HCT116 (cell line): Measurements from ENCODE around the gene USP47. TPM values are rescaled to one million over a fixed set of nuclear protein-coding genes. Genes with fewer than 3 reads are reported as not detected.

ENCODE experiments used
- ATAC-seq: fragments of 200-7000 bp; cut with Tn5 transposase; 2 replicates; pipeline ENCODE4 v1.9.1; 2020; ENCODE audit warnings: mild to moderate bottlenecking, moderate library complexity
- BruUV-seq: library from RNA; stranded (reverse); fragments of 400-500 nt; replicated peaks from 2 replicates; lab custom pipeline; 2021; lab: Mats Ljungman, UMichigan
- CTCF ChIA-PET: fragments of 300-600 bp; sonication (Branson Sonifier 250); formaldehyde crosslinking; loops from one replicate; lab custom pipeline; 2021; ENCODE audit warnings: antibody characterized with exemption; lab: Charles Lee
- POLR2A ChIA-PET: fragments of 300-600, 350-600 bp; sonication (Branson Sonifier 250); formaldehyde crosslinking; loops from one replicate; lab custom pipeline; 2021; ENCODE audit warnings: antibody characterized with exemption; lab: Charles Lee
- RAD21 ChIA-PET, 2 experiments: fragments of 300-600 bp; sonication (Branson Sonifier 250); formaldehyde crosslinking; loops; one replicate each; lab custom pipeline; 2023; ENCODE audit warnings: low total read pairs in 2 of 2; ENCODE audit not compliant: uncharacterized antibody in 2 of 2, unreplicated experiment in 2 of 2, low non-redundant PET in 1 of 2; lab: Charles Lee
- DNase-seq: peaks from one replicate; pipeline ENCODE4 v3.0.0-alpha.2; 2010; ENCODE audit warnings: low read depth, low spot score
- H2AFZ ChIP-seq: fragments of 200-600 bp; shearing (Covaris generic), sonication (generic); 2 replicates; pipeline ENCODE4 v1.6.1; 2017; ENCODE audit warnings: low read depth, mixed run types, mixed read lengths, antibody characterized with exemption, low read length; ENCODE audit not compliant: poor library complexity, severe bottlenecking
- H3K27ac ChIP-seq: 2 replicates; pipeline ENCODE4 v1.5.1; 2012; ENCODE audit warnings: low read depth, low read length
- H3K27me3 ChIP-seq: fragments of 200-600 bp; sonication (generic); 2 replicates; pipeline ENCODE4 v1.6.1; 2016; ENCODE audit warnings: mixed run types, low read length, mixed read lengths; ENCODE audit not compliant: insufficient read depth
- H3K36me3 ChIP-seq, 2 experiments: fragments of 200-500 bp in 1 of 2; fragments of 200-600 bp in 1 of 2; sonication (Bioruptor generic) in 1 of 2; sonication (generic) in 1 of 2; 2 replicates each; pipeline versions ENCODE4 v1.5.1 to v1.6.1; 2014 to 2016; ENCODE audit warnings: low read length in 2 of 2, inconsistent platforms in 1 of 2, mixed read lengths in 1 of 2, mixed run types in 1 of 2; ENCODE audit not compliant: insufficient read depth in 2 of 2, control insufficient read depth in 1 of 2
- H3K4me1 ChIP-seq, 2 experiments: fragments of 200-600 bp in 1 of 2; sonication (generic) in 1 of 2; 2 replicates each; pipeline versions ENCODE4 v1.5.1 to v1.6.1; 2012 to 2017; ENCODE audit warnings: low read length in 2 of 2, inconsistent platforms in 1 of 2, mild to moderate bottlenecking in 1 of 2, mixed read lengths in 1 of 2, mixed run types in 1 of 2, moderate library complexity in 1 of 2; ENCODE audit not compliant: insufficient read depth in 2 of 2, control insufficient read depth in 1 of 2
- H3K4me2 ChIP-seq: fragments of 200-600 bp; sonication (generic); 2 replicates; pipeline ENCODE4 v1.6.1; 2017; ENCODE audit warnings: mixed run types, low read length, mixed read lengths
- H3K4me3 ChIP-seq, 2 experiments: fragments of 200-600 bp in 1 of 2; sonication (generic) in 1 of 2; replicated peaks in 1 of 2; 2 replicates each; pipeline ENCODE4 v1.5.1; 2011 to 2016; ENCODE audit warnings: low read length in 2 of 2, control low read depth in 1 of 2, low read depth in 1 of 2, mild to moderate bottlenecking in 1 of 2, mixed read lengths in 1 of 2, mixed run types in 1 of 2
- H3K79me2 ChIP-seq: fragments of 200-600 bp; sonication (generic); 2 replicates; pipeline ENCODE4 v1.6.1; 2017; ENCODE audit warnings: mild to moderate bottlenecking, mixed run types, low read length, moderate library complexity, mixed read lengths; ENCODE audit not compliant: insufficient read depth
- H3K9ac ChIP-seq: fragments of 200-600 bp; sonication (generic); 2 replicates; pipeline ENCODE4 v1.6.1; 2016; ENCODE audit warnings: low read length, mixed read lengths
- H3K9me2 ChIP-seq: fragments of 200-600 bp; sonication (generic), shearing (Covaris generic); 2 replicates; pipeline ENCODE4 v1.6.1; 2017; ENCODE audit warnings: mixed run types, mild to moderate bottlenecking, moderate library complexity; ENCODE audit not compliant: insufficient read depth
- H3K9me3 ChIP-seq, 2 experiments: fragments of 200-500 bp in 1 of 2; fragments of 200-600 bp in 1 of 2; sonication (Bioruptor generic) in 1 of 2; sonication (generic) in 1 of 2; 2 replicates each; pipeline ENCODE4 v1.6.1; 2014 to 2017; ENCODE audit warnings: low read length in 2 of 2, mixed read lengths in 2 of 2, inconsistent platforms in 1 of 2, low read depth in 1 of 2, mild to moderate bottlenecking in 1 of 2, mixed run types in 1 of 2, moderate library complexity in 1 of 2; ENCODE audit not compliant: control insufficient read depth in 1 of 2, insufficient read depth in 1 of 2
- H4K20me1 ChIP-seq: fragments of 200-600 bp; sonication (generic), shearing (Covaris generic); 2 replicates; pipeline ENCODE4 v1.6.1; 2017; ENCODE audit warnings: mixed run types, mild to moderate bottlenecking, moderate library complexity; ENCODE audit not compliant: insufficient read depth
- CBX3 ChIP-seq: IDR thresholded peaks from 2 replicates; pipeline ENCODE4 v1.6.1; 2012; ENCODE audit warnings: low read depth
- CTCF ChIP-seq, 3 experiments: fragments of 200-600 bp in 1 of 3; sonication (generic) in 1 of 3; IDR thresholded peaks in 2 of 3; conservative IDR thresholded peaks in 1 of 3; 2 replicates each; pipeline ENCODE4 v1.5.1; 2012 to 2017; ENCODE audit warnings: low read depth in 2 of 3, low read length in 2 of 3, antibody characterized with exemption in 1 of 3, borderline replicate concordance in 1 of 3, control low read depth in 1 of 3, mild to moderate bottlenecking in 1 of 3, mixed read lengths in 1 of 3, mixed run types in 1 of 3, moderate library complexity in 1 of 3; ENCODE audit not compliant: insufficient read depth in 1 of 3
- ELF1 ChIP-seq: IDR thresholded peaks from 2 replicates; pipeline ENCODE4 v1.6.1; 2012; ENCODE audit warnings: low read depth, borderline replicate concordance
- EZH2phosphoT487 ChIP-seq: fragments of 200-600 bp; IDR thresholded peaks from 2 replicates; pipeline ENCODE4 v1.6.1; 2018; ENCODE audit warnings: antibody characterized with exemption, borderline replicate concordance
- MAX ChIP-seq: IDR thresholded peaks from 2 replicates; pipeline ENCODE4 v1.6.1; 2012
- POLR2AphosphoS5 ChIP-seq: IDR thresholded peaks from 2 replicates; pipeline ENCODE4 v1.6.1; 2011; ENCODE audit warnings: mild to moderate bottlenecking, low read depth, low read length, moderate library complexity
- SIN3A ChIP-seq: IDR thresholded peaks from 2 replicates; pipeline ENCODE4 v1.6.1; 2012; ENCODE audit warnings: low read depth
- SP1 ChIP-seq: IDR thresholded peaks from 2 replicates; pipeline ENCODE4 v1.6.1; 2012; ENCODE audit warnings: low read depth
- SRF ChIP-seq: IDR thresholded peaks from 2 replicates; pipeline ENCODE4 v1.6.1; 2012; ENCODE audit warnings: low read depth
- TCF7L2 ChIP-seq: IDR thresholded peaks from 2 replicates; pipeline ENCODE4 v1.7.0; 2011; ENCODE audit warnings: borderline replicate concordance, inconsistent platforms; ENCODE audit not compliant: insufficient read depth, insufficient read length; ENCODE audit errors: extremely low read depth
- ZBTB33 ChIP-seq: IDR thresholded peaks from 2 replicates; pipeline ENCODE4 v1.6.1; 2011; ENCODE audit warnings: mild to moderate bottlenecking, low read length, moderate library complexity; ENCODE audit not compliant: insufficient replicate concordance; ENCODE audit errors: extremely low read depth
- ZFX ChIP-seq: fragments of 450-650 bp; IDR thresholded peaks from 2 replicates; pipeline ENCODE4 v1.6.1; 2017
- ZNF274 ChIP-seq: fragments of 200-500 bp; sonication (Bioruptor generic); IDR thresholded peaks from 2 replicates; pipeline ENCODE4 v1.6.1; 2014; ENCODE audit warnings: mild to moderate bottlenecking, low read depth, low read length, inconsistent platforms
- intact Hi-C: fragments of 100-400 bp; cut with micrococcal nuclease; formaldehyde crosslinking; loops from 2 replicates; pipeline ENCODE4 v1.10.0; 2022
- total RNA-seq: library from RNA; stranded (reverse); gene quantifications from one replicate; pipeline ENCODE4 v1.2.1, GENCODE V29; 2021; ENCODE audit not compliant: unreplicated experiment

Gene USP47
- total RNA-seq, 1 experiment from 2014 or later = 18.9 TPM

- no peaks in the 10 kb centered on the region for H3K36me3 ChIP-seq
- TF ChIP-seq EZH2phosphoT487 (no peak), POLR2AphosphoS5 (no peak), ZBTB33 (no peak), CBX3 (no peak), ZFX (no peak), MAX (no peak), SIN3A (no peak), TCF7L2 (no peak), CTCF (IDR thresholded peaks at IDR 0.05 in 2 of 3, conservative IDR thresholded peaks at IDR 0.05 in 1 of 3; ENCODE audit: borderline replicate concordance in 1 of 3, insufficient read depth in 1 of 3, low read depth in 2 of 3, low read length in 2 of 3) (no peak), SRF (no peak), ZNF274 (no peak), ELF1 (no peak), SP1 (no peak)
- H3K9ac ChIP-seq = peak overlapping the region; percentile 45
- BruUV-seq = no TSS peak
- peak overlapping the region; percentile 79 for H3K4me2 ChIP-seq
- H3K4me3 ChIP-seq = peak overlapping the region in 1 of 2 experiments; percentile 44; a peak in 3 of 4 replicates
- peaks cover 25 to 44% of the 10 kb centered on the region in 2 experiments for H3K4me1 ChIP-seq
- DNase-seq = no peak
- peak; percentile 23 for ATAC-seq
- no peaks in the 10 kb centered on the region for H3K79me2 ChIP-seq
- no peaks in the 10 kb centered on the region for H3K27me3 ChIP-seq
- ChIA-PET RAD21 (interaction anchor here (1.1 to 1.4 kb wide), 2 partner anchors 10 to 68 kb away, joined by 3 read pairs; no protein-coding TSS in a partner anchor), POLR2A (no interaction called here), CTCF (interaction anchor here (0.6 to 2.4 kb wide), 3 partner anchors 11 to 123 kb away, joined by 3 to 21 read pairs (median 4); no protein-coding TSS in a partner anchor)
- peak overlapping the region; percentile 60 for H3K27ac ChIP-seq
- H4K20me1 ChIP-seq = no peaks in the 10 kb centered on the region
- no peaks in the 10 kb centered on the region for H3K9me2 ChIP-seq
- H3K9me3 ChIP-seq = no peaks in the 10 kb centered on the region; a peak in 1 of 4 replicates
- H2AFZ ChIP-seq = no peak overlapping the region
- intact Hi-C loops = no loop called here
Measured at GRCh38 chr11:11976481-11977127, 134.8 kb downstream of the USP47 start.
